SW480 (cell line): ENCODE results near the gene STAP2.
A peak's percentile ranks its signal among the peaks of the same experiment; 100 is the strongest.
"Not testable (repeated sequence)": the region's sequence is repeated elsewhere in the genome, so short reads cannot be mapped to it uniquely, and the experiment has no call there.

Source experiments
- DNase-seq: peaks from one replicate; pipeline ENCODE4 v3.0.0-alpha.2; 2016; ENCODE audit warnings: low spot score

Gene STAP2

GRCh38 chr19:4357921-4358326 is 19.3 kb upstream of the STAP2 start:
- DNase-seq = no peak

- DNase-seq = no peak
Observed at GRCh38 chr19:4357095-4357797, 18.6 kb upstream of the STAP2 start.

- no peak for DNase-seq
Observed at GRCh38 chr19:4354897-4355296, 16.3 kb upstream of the STAP2 start.

- no peak for DNase-seq
Observed at GRCh38 chr19:4354282-4354681, 15.7 kb upstream of the STAP2 start.

GRCh38 chr19:4352701-4353121 is 14.1 kb upstream of the STAP2 start:
- DNase-seq = peak; percentile 36

- no peak for DNase-seq
Observed at GRCh38 chr19:4350726-4351125, 12.1 kb upstream of the STAP2 start.

GRCh38 chr19:4350111-4350510 is 11.5 kb upstream of the STAP2 start:
- DNase-seq = no peak

- DNase-seq = not testable (repeated sequence)
Observed at GRCh38 chr19:4349225-4349624, 10.6 kb upstream of the STAP2 start.

GRCh38 chr19:4347521-4347920 is 8.9 kb upstream of the STAP2 start:
- DNase-seq = no peak

- DNase-seq = no peak
Observed at GRCh38 chr19:4346020-4346383, 7.4 kb upstream of the STAP2 start.

GRCh38 chr19:4345342-4346019 is 6.9 kb upstream of the STAP2 start:
- no peak for DNase-seq

- DNase-seq = peak; percentile 59
Observed at GRCh38 chr19:4343370-4344307, 5.0 kb upstream of the STAP2 start, which contains the start of gene MPND. TSS of gene MPND (plus strand) at chr19:4343562. CDS start at chr19:4343594, 32 bp downstream.

- peak; percentile 100 for DNase-seq
Observed at GRCh38 chr19:4342615-4343369, 4.2 kb upstream of the STAP2 start.

GRCh38 chr19:4342314-4342614 is 3.6 kb upstream of the STAP2 start:
- no peak for DNase-seq

GRCh38 chr19:4337906-4338440 is 654 bp downstream of the STAP2 start:
- DNase-seq = peak; percentile 36

- no peak for DNase-seq
Observed at GRCh38 chr19:4334929-4335570, 3.6 kb downstream of the STAP2 start.

- DNase-seq = no peak
Observed at GRCh38 chr19:4329858-4330257, 8.8 kb downstream of the STAP2 start.

- not testable (repeated sequence) for DNase-seq
Observed at GRCh38 chr19:4328991-4329681, 9.5 kb downstream of the STAP2 start.

GRCh38 chr19:4328243-4328990 is 10.2 kb downstream of the STAP2 start:
- no peak for DNase-seq

- no peak for DNase-seq
Observed at GRCh38 chr19:4327877-4328242, 10.8 kb downstream of the STAP2 start.
